B cell (primary cell): ENCODE measurements around the gene BTBD1.

Experiments used
- CTCF ChIP-seq: fragments of 200-600 bp; IDR thresholded peaks from one replicate; pipeline ENCODE4 v1.8.0; 2022; ENCODE audit warnings: antibody characterized with exemption, mild to moderate bottlenecking
- EZH2 ChIP-seq: IDR thresholded peaks from 2 replicates; pipeline ENCODE4 v1.6.1; 2012; ENCODE audit warnings: borderline replicate concordance, low read depth, mild to moderate bottlenecking, moderate library complexity, low read length; ENCODE audit not compliant: insufficient read depth, poor library complexity, severe bottlenecking

GRCh38 chr15:83018436-83018835 is 48.6 kb downstream of the BTBD1 start:
- TF ChIP-seq CTCF (no peak), EZH2 (no peak)
